ENCODE measurements around the gene CCDC93.

Gene CCDC93

DNA sequence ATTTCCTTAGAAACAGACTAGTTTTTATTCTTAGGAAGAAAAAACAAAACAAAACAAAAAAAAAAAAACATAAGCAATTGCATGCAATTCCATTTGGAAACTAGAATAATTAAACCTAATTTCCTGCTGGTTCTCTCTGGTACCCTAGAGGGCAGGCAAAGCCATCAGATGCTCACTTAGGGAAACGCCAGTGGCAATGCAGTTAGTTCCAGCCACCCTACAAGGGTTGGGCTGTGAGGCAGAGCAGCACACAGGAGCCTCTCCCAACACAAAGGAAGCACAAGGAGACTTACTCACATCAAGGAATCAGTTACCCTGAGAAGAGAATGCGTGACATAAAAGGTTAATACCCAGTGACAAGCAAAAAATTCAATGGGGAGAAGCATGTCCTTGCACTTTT, 28.8 kb downstream of the CCDC93 start:
- DNase-seq = no peak

- no peak for DNase-seq
Observed at GRCh38 chr2:117984208-117984607, 29.7 kb downstream of the CCDC93 start.

DNA sequence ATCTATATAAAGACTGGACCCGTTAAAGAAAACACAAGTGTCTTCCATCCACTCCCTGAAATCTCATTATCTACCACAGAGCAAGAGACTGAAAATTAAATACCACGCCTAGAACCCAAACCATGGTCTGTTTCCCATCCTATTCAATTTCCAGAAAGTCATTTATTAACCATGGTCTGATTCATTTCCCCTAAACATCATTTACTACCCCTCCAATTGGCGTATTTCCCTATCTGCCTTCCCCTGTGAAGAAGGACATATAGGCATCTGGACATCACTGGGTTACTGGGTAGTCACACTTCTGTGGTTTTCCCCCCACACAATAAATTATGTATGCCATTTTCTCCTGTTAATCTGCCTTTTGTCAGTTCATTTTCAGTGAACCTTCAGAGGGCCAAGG, 30.8 kb downstream of the CCDC93 start:
- no peak for DNase-seq

GRCh38 chr2:117982376-117983033, 31.4 kb downstream of the CCDC93 start:
- no peak for DNase-seq

DNA sequence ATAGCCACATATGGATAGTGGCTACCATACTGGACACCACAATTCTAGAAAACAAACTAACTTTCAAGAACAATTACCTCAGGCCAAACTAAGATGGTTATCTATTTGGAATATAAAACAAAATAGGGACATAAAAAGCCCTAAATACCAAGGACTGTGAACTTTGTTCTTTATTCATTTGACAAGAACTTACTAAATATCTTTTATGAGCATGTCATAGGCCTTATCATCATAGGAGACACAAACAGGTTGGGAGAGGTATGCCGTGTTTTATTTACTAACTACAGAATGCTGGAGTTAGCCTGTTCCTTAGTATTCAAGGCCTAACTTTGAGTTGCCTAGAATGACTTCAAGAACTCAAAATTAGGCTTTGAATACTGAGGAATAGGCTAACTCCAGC, 32.1 kb downstream of the CCDC93 start:
- DNase-seq = no peak

- no peak for DNase-seq
Observed at GRCh38 chr2:117980783-117981676, 32.8 kb downstream of the CCDC93 start.

DNA sequence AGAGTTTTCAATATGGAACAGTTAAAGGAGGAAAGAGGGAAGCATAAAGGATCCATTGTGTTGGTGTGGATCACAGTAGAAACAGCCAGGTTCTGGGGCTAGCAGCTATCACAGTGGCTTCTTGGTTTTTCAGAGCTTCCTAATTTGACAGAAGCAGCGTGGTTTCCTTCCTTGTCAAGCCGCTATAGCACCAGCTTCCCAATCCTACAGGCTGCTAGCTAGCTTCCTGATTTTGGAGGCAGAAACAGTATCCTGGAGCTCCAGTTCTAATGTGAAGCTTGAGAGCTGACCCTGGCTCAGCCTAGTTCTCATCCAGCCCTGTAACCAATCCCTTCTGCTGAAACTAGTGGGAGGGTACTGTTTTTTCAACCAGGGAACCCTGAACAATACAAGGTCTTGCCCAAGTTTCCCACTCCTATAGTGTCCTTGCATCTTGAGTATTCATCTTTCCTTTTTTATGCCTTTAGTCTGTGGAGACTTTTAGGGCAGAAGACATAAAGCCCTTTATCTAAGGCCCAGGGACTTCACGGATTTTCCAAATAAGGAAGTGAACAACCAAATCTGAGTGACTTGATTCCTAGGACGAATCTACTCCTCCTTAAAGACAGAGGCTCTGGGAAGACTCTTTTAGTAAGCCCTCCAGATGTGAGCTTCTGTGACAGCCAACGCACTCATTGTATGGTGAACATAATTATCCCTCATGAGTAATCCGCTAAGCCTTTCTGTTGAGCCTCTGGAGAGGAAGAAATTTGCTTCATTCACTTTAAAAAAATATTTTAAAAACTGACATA, 33.8 kb downstream of the CCDC93 start:
- DNase-seq = no peak

- no peak for DNase-seq
Observed at GRCh38 chr2:117977696-117978095, 36.2 kb downstream of the CCDC93 start.

DNA sequence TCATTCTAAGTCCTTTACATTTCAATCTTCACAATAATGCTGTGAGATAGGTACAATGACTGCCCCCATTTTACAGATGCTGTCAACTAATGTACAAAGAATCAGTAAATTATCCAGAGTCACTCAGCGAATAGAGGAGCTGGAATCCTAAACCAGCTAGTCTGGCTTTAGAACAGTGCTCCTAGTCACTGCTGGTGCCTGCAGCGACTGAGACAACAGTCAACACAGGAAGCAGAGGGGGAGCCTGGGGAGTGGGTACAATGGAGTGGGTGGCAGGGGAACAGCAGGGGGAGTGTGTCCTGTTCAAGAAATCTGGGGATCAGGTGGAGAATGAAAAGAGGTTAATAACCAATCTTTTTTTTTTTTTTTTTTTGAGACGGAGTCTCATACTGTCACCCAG, 37.3 kb downstream of the CCDC93 start:
- DNase-seq = no peak

GRCh38 chr2:117973498-117974082, 40.3 kb downstream of the CCDC93 start:
- no peak for DNase-seq

- no peak for DNase-seq
Observed at GRCh38 chr2:117972476-117973123, 41.3 kb downstream of the CCDC93 start.

DNA sequence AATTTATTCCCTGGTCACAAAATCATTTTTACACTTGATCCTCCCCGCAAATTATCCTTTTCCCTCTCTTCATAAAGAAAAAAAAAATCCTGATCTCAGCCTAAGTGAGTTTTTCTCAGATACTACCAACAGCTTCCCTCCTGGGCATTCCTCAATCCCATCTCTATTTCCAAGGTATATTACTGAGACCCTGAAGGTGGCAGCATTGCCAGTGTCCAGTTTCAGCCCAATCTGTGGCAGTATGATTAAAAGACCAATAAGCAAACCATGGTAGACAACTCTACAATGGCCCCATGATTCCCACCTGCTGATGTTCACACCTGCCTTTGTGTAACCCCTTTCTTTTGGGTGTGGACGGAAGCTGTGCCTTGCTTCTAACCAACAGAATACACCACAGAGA, 45.1 kb downstream of the CCDC93 start:
- DNase-seq = no peak

- no peak for DNase-seq
Observed at GRCh38 chr2:117967977-117968718, 45.7 kb downstream of the CCDC93 start.

DNA sequence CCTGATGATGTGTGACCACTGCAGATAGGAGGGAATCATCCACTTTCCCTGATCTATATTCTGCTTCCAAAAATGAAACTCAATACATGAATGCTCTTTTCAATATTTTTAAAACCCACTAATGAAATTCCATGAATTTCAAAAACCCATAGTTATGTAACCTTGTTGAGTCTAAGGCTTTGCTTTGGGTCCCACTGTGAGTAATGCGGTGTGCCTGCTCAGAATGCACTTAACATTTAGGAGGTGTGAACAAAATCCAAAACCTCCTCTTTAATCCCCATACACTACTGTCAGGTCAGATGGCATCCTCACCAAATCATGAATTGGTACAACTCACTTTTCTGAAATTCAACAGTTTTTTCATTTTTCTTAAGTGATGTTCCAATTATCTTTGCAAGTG, 50.4 kb downstream of the CCDC93 start:
- no peak for DNase-seq

- no peak for DNase-seq
Observed at GRCh38 chr2:117961201-117961600, 52.7 kb downstream of the CCDC93 start.

- DNase-seq = no peak
Observed at GRCh38 chr2:117960231-117960630, 53.6 kb downstream of the CCDC93 start.

GRCh38 chr2:117958186-117958585, 55.7 kb downstream of the CCDC93 start:
- DNase-seq = no peak

- DNase-seq = no peak
Observed at GRCh38 chr2:117957616-117958015, 56.3 kb downstream of the CCDC93 start.

- no peak for DNase-seq
Observed at GRCh38 chr2:117956036-117956796, 57.7 kb downstream of the CCDC93 start.

DNA sequence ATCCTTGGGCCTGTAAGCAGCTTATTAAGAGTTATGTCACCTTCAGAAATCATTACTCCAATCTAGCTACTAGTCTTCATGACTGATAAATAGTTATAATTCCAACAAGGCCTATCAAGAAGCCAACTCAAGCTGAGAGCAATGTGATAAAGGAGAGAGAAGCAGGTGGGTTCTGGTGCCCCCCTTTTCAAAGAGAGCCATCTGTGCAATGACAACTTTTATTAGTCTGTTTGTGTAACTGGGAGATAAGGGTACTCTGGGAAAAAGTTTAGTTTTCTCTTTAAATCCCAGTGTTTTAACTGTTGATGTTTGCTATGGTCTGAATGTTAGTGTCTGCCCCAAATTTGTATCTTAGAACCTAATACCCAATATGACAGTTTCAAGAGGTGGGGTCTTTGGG, 60.6 kb downstream of the CCDC93 start:
- no peak for DNase-seq

- DNase-seq = no peak
Observed at GRCh38 chr2:117952701-117953100, 61.2 kb downstream of the CCDC93 start.

All from activated CD8-positive, alpha-beta memory T cell treated with anti-CD3 and anti-CD28 coated beads, Interleukin-2, amount 50 U/mL, for 4 hours (primary cell).